Measurements from ENCODE around the gene CPSF4.

CPSF4 gene

DNA sequence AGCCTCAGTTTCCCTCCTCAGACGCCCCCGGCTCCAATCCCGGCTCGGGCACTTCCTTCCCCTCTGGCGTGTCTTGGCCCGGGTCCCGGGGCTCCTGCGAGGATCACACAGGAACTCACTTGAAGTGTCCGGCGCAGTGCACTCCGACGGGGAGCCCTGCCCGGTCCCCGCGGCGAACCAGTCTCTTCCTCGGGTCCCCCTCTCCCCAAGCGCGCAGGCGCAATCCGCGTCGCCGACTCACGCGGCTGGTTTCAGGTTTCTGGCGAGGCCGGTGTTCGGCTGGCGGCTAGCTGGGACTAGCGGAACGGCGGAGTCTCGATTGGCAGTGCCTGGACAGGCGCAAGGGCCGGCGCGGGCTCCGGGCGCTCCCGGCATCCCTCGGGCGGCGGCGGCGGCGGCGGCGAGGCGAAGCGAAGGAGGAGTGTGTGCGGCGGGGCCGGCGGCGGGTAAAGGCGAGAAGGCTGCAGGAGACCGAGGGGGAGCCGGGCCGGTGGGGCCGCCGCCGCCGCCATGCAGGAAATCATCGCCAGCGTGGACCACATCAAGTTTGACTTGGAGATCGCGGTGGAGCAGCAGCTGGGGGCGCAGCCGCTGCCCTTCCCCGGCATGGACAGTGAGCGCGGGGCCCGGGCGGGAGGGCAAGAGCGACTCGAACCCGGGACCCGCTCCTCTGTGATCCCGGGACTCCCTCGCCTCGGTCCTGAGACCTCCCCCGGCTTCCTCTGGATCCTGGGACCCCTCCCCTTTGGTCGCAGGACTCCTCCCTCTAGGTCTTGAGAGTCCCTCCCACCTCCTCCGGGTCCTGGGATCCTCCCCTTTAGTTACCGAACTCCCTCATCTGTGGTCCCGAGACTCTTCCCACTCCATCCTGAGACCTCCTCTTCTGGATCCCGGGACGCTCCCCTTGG, at the start of gene CPSF4, which contains the start of gene PTCD1 (continued):
- TF ChIP-seq, protein P1, sequence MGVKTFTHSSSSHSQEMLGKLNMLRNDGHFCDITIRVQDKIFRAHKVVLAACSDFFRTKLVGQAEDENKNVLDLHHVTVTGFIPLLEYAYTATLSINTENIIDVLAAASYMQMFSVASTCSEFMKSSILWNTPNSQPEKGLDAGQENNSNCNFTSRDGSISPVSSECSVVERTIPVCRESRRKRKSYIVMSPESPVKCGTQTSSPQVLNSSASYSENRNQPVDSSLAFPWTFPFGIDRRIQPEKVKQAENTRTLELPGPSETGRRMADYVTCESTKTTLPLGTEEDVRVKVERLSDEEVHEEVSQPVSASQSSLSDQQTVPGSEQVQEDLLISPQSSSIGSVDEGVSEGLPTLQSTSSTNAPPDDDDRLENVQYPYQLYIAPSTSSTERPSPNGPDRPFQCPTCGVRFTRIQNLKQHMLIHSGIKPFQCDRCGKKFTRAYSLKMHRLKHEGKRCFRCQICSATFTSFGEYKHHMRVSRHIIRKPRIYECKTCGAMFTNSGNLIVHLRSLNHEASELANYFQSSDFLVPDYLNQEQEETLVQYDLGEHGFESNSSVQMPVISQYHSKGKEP (tag by site-specific recombination; IDR thresholded peaks at IDR 0.05), result peak; percentile 77
- no peak for TF ChIP-seq ZNF133 (tag by site-specific recombination; IDR thresholded peaks at IDR 0.05)
- no peak for TF ChIP-seq ZNF544 (tag by site-specific recombination; IDR thresholded peaks at IDR 0.05)
- no peak for TF ChIP-seq ZNF585B (tag by site-specific recombination; IDR thresholded peaks at IDR 0.05)
- no peak for TF ChIP-seq ZNF16 (tag by site-specific recombination; IDR thresholded peaks at IDR 0.05; ENCODE audit: low read depth)
- TF ChIP-seq ZNF2 (tag by site-specific recombination; IDR thresholded peaks at IDR 0.05), result no peak; the same call in 1 of the 2 replicates
- TF ChIP-seq IKZF3 (tag by site-specific recombination; IDR thresholded peaks at IDR 0.05), result peak; percentile 64
- TF ChIP-seq, protein P2, sequence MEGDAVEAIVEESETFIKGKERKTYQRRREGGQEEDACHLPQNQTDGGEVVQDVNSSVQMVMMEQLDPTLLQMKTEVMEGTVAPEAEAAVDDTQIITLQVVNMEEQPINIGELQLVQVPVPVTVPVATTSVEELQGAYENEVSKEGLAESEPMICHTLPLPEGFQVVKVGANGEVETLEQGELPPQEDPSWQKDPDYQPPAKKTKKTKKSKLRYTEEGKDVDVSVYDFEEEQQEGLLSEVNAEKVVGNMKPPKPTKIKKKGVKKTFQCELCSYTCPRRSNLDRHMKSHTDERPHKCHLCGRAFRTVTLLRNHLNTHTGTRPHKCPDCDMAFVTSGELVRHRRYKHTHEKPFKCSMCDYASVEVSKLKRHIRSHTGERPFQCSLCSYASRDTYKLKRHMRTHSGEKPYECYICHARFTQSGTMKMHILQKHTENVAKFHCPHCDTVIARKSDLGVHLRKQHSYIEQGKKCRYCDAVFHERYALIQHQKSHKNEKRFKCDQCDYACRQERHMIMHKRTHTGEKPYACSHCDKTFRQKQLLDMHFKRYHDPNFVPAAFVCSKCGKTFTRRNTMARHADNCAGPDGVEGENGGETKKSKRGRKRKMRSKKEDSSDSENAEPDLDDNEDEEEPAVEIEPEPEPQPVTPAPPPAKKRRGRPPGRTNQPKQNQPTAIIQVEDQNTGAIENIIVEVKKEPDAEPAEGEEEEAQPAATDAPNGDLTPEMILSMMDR (tag by site-specific recombination; IDR thresholded peaks at IDR 0.05), result 0 out of 2 replicates have a peak, but pooled peaks have one; percentile 13
- TF ChIP-seq, protein P3, sequence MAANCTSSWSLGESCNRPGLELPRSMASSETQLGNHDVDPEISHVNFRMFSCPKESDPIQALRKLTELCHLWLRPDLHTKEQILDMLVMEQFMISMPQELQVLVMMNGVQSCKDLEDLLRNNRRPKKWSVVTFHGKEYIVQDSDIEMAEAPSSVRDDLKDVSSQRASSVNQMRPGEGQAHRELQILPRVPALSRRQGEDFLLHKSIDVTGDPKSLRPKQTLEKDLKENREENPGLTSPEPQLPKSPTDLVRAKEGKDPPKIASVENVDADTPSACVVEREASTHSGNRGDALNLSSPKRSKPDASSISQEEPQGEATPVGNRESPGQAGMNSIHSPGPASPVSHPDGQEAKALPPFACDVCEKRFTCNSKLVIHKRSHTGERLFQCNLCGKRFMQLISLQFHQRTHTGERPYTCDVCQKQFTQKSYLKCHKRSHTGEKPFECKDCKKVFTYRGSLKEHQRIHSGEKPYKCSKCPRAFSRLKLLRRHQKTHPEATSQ (tag by site-specific recombination; IDR thresholded peaks at IDR 0.05), result 0 out of 2 replicates have a peak, but pooled peaks have one; percentile 22
- TF ChIP-seq ZNF354C (tag by site-specific recombination; IDR thresholded peaks at IDR 0.05; ENCODE audit: borderline replicate concordance, low read depth), result no peak
- peak; percentile 83 for TF ChIP-seq ZSCAN30 (tag by site-specific recombination; IDR thresholded peaks at IDR 0.05)
- TF ChIP-seq ZNF521 (tag by site-specific recombination; IDR thresholded peaks at IDR 0.05), result no peak
- peak; percentile 43; the same call in 1 of the 2 replicates for TF ChIP-seq ZIC2 (tag by site-specific recombination; IDR thresholded peaks at IDR 0.05)
- no peak for TF ChIP-seq ZBTB21 (tag by site-specific recombination; IDR thresholded peaks at IDR 0.05)
- peak; percentile 28; the same call in 1 of the 2 replicates for TF ChIP-seq REPIN1 (tag by site-specific recombination; IDR thresholded peaks at IDR 0.05; ENCODE audit: low read depth)
- TF ChIP-seq ZNF184 (tag by site-specific recombination; IDR thresholded peaks at IDR 0.05), result 0 out of 2 replicates have a peak, but pooled peaks have one; percentile 48
- TF ChIP-seq ZNF433 (tag by site-specific recombination; IDR thresholded peaks at IDR 0.05; ENCODE audit: low read depth), result no peak
- peak; percentile 48; the same call in 1 of the 2 replicates for TF ChIP-seq YY2 (tag by site-specific recombination; IDR thresholded peaks at IDR 0.05)
- TF ChIP-seq WT1 (tag by site-specific recombination; IDR thresholded peaks at IDR 0.05), result peak; percentile 84
- TF ChIP-seq ZNF138 (tag by site-specific recombination; IDR thresholded peaks at IDR 0.05; ENCODE audit: borderline replicate concordance), result no peak
- TF ChIP-seq ZFP69B (tag by site-specific recombination; IDR thresholded peaks at IDR 0.05), result peak; percentile 58
- TF ChIP-seq ZNF416 (tag by site-specific recombination; IDR thresholded peaks at IDR 0.05), result no peak
- no peak for TF ChIP-seq ZNF548 (tag by site-specific recombination; IDR thresholded peaks at IDR 0.05)
- TF ChIP-seq SP7 (tag by site-specific recombination; IDR thresholded peaks at IDR 0.05), result peak; percentile 67; the same call in 1 of the 2 replicates
- peak; percentile 42; the same call in 1 of the 2 replicates for TF ChIP-seq ZEB2 (tag by site-specific recombination; IDR thresholded peaks at IDR 0.05)
- TF ChIP-seq, protein P4, sequence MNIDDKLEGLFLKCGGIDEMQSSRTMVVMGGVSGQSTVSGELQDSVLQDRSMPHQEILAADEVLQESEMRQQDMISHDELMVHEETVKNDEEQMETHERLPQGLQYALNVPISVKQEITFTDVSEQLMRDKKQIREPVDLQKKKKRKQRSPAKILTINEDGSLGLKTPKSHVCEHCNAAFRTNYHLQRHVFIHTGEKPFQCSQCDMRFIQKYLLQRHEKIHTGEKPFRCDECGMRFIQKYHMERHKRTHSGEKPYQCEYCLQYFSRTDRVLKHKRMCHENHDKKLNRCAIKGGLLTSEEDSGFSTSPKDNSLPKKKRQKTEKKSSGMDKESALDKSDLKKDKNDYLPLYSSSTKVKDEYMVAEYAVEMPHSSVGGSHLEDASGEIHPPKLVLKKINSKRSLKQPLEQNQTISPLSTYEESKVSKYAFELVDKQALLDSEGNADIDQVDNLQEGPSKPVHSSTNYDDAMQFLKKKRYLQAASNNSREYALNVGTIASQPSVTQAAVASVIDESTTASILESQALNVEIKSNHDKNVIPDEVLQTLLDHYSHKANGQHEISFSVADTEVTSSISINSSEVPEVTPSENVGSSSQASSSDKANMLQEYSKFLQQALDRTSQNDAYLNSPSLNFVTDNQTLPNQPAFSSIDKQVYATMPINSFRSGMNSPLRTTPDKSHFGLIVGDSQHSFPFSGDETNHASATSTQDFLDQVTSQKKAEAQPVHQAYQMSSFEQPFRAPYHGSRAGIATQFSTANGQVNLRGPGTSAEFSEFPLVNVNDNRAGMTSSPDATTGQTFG (tag by site-specific recombination; IDR thresholded peaks at IDR 0.05; ENCODE audit: borderline replicate concordance), result no peak
- TF ChIP-seq ZNF426 (tag by site-specific recombination; IDR thresholded peaks at IDR 0.05), result no peak
- TF ChIP-seq, protein P5, sequence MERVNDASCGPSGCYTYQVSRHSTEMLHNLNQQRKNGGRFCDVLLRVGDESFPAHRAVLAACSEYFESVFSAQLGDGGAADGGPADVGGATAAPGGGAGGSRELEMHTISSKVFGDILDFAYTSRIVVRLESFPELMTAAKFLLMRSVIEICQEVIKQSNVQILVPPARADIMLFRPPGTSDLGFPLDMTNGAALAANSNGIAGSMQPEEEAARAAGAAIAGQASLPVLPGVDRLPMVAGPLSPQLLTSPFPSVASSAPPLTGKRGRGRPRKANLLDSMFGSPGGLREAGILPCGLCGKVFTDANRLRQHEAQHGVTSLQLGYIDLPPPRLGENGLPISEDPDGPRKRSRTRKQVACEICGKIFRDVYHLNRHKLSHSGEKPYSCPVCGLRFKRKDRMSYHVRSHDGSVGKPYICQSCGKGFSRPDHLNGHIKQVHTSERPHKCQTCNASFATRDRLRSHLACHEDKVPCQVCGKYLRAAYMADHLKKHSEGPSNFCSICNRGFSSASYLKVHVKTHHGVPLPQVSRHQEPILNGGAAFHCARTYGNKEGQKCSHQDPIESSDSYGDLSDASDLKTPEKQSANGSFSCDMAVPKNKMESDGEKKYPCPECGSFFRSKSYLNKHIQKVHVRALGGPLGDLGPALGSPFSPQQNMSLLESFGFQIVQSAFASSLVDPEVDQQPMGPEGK (tag by site-specific recombination; IDR thresholded peaks at IDR 0.05), result peak; percentile 44
- peak; percentile 85 for TF ChIP-seq ZXDB (tag by site-specific recombination; IDR thresholded peaks at IDR 0.05)
- no peak for TF ChIP-seq ZFP41 (tag by site-specific recombination; IDR thresholded peaks at IDR 0.05; ENCODE audit: borderline replicate concordance)
- TF ChIP-seq MZF1 (tag by site-specific recombination; IDR thresholded peaks at IDR 0.05; ENCODE audit: borderline replicate concordance), result no peak
